Dermis blood vessel endothelial cell (primary cell): ENCODE measurements around the gene CAMTA1. TPM values are rescaled to one million over a fixed set of nuclear protein-coding genes. Genes with fewer than 3 reads are reported as not detected.

ENCODE experiments used
- DNase-seq: peaks from one replicate; pipeline ENCODE4 v3.0.0; 2010
- total RNA-seq: library from RNA; depleted of rRNA; stranded (reverse); fragments of >200 nt; gene quantifications from 2 replicates; pipeline ENCODE4 v1.2.3, GENCODE V29; 2014

The CAMTA1 gene
- total RNA-seq, 1 donor from 2014 or later = 58.4 TPM

- no peak for DNase-seq
These were observed 385.9 kb downstream of the CAMTA1 start for GRCh38 chr1:7171168-7171567.

GRCh38 chr1:7171574-7171973, 386.3 kb downstream of the CAMTA1 start:
- DNase-seq = no peak

- DNase-seq = no peak
These were observed 387.6 kb downstream of the CAMTA1 start for GRCh38 chr1:7172804-7173203.

- DNase-seq = no peak
These were observed 389.3 kb downstream of the CAMTA1 start for GRCh38 chr1:7174561-7174960.

GRCh38 chr1:7174980-7175906, 390.0 kb downstream of the CAMTA1 start:
- DNase-seq = no peak

- no peak for DNase-seq
These were observed 391.8 kb downstream of the CAMTA1 start for GRCh38 chr1:7177021-7177420.

- DNase-seq = no peak
These were observed 392.3 kb downstream of the CAMTA1 start for GRCh38 chr1:7177438-7178146.

- no peak for DNase-seq
These were observed 393.1 kb downstream of the CAMTA1 start for GRCh38 chr1:7178336-7178735.

- DNase-seq = no peak
These were observed 393.5 kb downstream of the CAMTA1 start for GRCh38 chr1:7178741-7179140.

GRCh38 chr1:7185721-7186120, 400.5 kb downstream of the CAMTA1 start:
- DNase-seq = no peak

GRCh38 chr1:7186382-7187111, 401.3 kb downstream of the CAMTA1 start:
- no peak for DNase-seq

GRCh38 chr1:7187112-7187493, 401.8 kb downstream of the CAMTA1 start:
- no peak for DNase-seq

- DNase-seq = no peak
These were observed 405.0 kb downstream of the CAMTA1 start for GRCh38 chr1:7190261-7190660.

- DNase-seq = no peak
These were observed 407.2 kb downstream of the CAMTA1 start for GRCh38 chr1:7192453-7192852.

- DNase-seq = no peak
These were observed 411.0 kb downstream of the CAMTA1 start for GRCh38 chr1:7196036-7196911.

- no peak for DNase-seq
These were observed 413.4 kb downstream of the CAMTA1 start for GRCh38 chr1:7198664-7199063.

GRCh38 chr1:7199077-7199779, 414.0 kb downstream of the CAMTA1 start:
- DNase-seq = no peak

GRCh38 chr1:7207875-7208646, 422.8 kb downstream of the CAMTA1 start:
- DNase-seq = peak; percentile 71

GRCh38 chr1:7208647-7209180, 423.5 kb downstream of the CAMTA1 start:
- no peak for DNase-seq

- DNase-seq = no peak
These were observed 424.1 kb downstream of the CAMTA1 start for GRCh38 chr1:7209336-7209735.
